HG03175 (cell line): ENCODE results near the gene PCDH11X.
"Not testable (repeated sequence)": the region's sequence is repeated elsewhere in the genome, so short reads cannot be mapped to it uniquely, and the experiment has no call there.

Experiments used
- ATAC-seq: cut with Tn5 transposase; IDR thresholded peaks from one replicate; pipeline ENCODE4 v1.9.1; 2021; ENCODE audit warnings: mild to moderate bottlenecking, moderate library complexity; ENCODE audit not compliant: unreplicated experiment

PCDH11X gene, protein sequence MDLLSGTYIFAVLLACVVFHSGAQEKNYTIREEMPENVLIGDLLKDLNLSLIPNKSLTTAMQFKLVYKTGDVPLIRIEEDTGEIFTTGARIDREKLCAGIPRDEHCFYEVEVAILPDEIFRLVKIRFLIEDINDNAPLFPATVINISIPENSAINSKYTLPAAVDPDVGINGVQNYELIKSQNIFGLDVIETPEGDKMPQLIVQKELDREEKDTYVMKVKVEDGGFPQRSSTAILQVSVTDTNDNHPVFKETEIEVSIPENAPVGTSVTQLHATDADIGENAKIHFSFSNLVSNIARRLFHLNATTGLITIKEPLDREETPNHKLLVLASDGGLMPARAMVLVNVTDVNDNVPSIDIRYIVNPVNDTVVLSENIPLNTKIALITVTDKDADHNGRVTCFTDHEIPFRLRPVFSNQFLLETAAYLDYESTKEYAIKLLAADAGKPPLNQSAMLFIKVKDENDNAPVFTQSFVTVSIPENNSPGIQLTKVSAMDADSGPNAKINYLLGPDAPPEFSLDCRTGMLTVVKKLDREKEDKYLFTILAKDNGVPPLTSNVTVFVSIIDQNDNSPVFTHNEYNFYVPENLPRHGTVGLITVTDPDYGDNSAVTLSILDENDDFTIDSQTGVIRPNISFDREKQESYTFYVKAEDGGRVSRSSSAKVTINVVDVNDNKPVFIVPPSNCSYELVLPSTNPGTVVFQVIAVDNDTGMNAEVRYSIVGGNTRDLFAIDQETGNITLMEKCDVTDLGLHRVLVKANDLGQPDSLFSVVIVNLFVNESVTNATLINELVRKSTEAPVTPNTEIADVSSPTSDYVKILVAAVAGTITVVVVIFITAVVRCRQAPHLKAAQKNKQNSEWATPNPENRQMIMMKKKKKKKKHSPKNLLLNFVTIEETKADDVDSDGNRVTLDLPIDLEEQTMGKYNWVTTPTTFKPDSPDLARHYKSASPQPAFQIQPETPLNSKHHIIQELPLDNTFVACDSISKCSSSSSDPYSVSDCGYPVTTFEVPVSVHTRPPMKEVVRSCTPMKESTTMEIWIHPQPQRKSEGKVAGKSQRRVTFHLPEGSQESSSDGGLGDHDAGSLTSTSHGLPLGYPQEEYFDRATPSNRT (N-terminal part only)

DNA sequence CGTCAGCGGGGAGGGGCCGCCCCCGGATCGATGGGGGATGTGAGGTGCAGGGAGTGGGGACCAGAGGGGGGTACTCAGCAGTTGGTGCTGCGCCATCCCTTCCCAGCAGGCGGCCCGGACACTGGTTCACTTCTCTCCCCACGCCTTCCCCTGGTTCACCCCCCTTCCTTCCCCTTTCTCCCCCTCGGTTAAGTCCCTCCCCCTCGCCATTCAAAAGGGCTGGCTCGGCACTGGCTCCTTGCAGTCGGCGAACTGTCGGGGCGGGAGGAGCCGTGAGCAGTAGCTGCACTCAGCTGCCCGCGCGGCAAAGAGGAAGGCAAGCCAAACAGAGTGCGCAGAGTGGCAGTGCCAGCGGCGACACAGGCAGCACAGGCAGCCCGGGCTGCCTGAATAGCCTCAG lies at the start of gene PCDH11X:
PCDH11X (plus strand) TSS at position 241 of the 400 bp plus-strand sequence. CDS start 56,130 bp downstream, outside the sequence.
- ATAC-seq = not testable (repeated sequence)

DNA sequence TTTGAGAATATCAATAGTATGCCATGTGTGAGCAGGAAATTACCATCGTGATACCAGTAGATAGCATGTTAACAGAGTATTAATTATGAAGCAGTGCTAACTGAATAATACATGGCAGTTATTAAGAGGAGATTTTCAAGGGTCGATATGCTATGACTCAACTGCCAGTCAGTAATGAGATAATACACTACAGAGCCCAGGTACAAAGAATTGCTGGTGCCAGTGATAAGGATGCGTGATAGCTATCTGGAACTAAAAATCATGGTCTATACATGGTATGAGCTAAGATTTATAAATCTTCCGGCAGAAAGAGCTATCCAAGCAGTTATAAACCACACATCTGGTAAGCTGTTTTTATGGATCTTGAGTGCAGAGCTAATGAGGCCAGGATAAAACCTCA lies 31.7 kb upstream of the PCDH11X start:
- not testable (repeated sequence) for ATAC-seq

DNA sequence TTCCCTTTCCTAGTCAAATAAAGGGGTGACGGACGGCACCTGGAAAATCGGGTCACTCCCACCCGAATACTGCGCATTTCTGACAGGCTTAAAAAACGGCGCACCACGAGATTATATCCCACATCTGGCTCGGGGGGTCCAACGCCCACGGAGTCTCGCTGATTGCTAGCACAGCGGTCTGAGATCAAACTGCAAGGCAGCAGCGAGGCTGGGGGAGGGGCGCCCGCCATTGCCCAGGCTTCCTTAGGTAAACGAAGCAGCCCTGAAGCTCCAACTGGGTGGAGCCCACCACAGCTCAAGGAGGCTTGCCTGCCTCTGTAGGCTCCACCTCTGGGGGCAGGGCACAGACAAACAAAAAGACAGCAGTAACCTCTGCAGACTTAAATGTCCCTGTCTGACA lies 26.2 kb upstream of the PCDH11X start:
- not testable (repeated sequence) for ATAC-seq

DNA sequence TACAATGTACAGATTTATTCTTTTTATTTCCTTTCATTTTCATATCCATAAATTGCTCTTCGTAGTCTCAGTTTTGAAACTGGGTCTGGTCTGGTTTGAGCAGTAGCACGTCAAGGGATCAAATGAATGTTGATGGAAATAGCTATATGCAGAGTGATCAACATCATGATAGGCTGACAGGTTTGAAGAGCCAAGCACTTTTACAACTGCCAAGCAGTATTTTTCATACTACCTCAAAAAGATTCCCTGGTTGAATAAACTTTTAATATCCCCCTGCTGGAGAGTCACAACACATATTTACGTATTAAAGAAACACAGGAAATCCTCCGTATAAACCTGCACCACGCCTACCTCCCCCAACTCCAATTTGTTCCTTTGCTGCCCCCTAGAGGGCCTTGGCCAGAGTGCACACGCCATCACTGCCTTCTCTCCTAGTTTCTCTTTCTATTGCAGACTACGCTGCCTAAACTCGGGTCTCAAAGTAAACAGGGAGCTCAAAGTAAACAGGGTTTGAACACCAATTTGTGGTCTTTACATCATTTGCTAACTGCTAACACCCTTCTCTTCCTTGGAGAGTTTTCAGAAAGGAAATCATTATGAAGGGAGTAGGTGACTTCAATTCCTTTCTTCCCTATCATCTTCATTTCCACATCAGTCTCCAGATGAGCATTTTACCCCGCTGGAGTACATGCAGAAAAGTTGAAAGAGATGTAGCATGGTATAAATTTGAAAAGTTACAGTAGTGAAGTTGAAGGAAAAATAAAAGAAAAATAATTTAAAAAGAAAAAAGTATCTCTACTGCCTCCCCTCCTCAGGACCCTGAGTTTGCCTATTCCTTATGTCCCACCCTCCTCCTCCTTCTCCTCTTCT lies 8.3 kb upstream of the PCDH11X start:
- peak; percentile 100 for ATAC-seq

DNA sequence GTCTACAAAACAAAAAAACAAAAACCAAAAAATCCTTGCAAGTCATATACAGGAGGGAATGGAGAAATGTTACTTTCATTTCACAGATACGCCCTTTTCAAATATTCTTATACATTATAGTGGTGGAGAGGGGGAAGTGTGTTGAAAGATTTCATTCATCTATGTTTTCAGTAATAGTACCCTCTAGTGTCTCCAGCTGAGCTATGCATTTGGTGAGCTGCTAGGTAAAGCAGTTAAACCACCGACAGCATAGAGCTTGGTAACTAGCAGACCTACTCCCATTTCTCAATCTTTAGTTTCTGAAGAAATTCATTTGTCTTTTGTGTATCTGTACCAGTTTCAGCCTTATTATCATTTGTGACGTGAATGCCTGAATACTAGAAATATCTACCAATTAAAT lies 5.2 kb upstream of the PCDH11X start:
- not testable (repeated sequence) for ATAC-seq

DNA sequence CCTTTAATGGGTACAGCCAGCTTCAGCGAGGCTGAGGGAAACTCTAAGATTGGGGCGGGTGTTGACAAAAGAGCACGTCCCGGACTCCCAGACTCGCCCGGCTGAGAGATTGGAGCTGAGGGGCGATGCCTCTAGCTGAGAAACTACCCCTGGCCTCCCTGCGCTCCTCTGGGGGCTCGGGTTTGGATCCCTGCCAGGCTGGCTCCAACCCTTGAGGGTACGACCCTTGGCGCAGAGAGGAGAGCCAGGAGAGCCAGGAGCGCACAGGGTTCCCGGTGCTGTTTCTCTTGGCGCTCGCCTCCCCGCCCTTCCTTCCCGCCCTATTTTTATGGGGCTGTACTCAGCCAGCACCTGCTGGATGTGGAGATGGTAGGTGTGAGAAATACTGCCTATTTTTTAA lies 833 bp downstream of the PCDH11X start:
- ATAC-seq = not testable (repeated sequence)

DNA sequence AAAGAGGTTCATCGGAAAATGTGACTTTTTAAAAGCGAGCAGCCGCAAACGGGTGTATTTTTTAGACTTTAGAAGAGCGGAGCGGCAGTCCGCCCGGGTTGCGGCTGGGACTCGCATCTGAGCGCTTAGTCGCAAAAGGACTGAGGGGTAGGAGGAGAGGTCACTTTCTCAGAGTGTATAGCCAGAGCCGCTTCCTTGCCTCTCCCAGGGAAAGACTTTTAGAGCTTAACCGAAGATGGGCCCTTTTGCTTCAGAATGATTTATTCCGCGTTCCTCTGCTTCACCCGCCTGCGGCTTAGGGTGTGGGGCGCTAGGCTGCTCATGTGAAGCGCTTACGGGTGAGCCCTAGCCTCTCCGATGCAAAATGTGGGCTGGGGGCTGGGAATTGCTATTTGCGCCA lies 1.5 kb downstream of the PCDH11X start:
- not testable (repeated sequence) for ATAC-seq

DNA sequence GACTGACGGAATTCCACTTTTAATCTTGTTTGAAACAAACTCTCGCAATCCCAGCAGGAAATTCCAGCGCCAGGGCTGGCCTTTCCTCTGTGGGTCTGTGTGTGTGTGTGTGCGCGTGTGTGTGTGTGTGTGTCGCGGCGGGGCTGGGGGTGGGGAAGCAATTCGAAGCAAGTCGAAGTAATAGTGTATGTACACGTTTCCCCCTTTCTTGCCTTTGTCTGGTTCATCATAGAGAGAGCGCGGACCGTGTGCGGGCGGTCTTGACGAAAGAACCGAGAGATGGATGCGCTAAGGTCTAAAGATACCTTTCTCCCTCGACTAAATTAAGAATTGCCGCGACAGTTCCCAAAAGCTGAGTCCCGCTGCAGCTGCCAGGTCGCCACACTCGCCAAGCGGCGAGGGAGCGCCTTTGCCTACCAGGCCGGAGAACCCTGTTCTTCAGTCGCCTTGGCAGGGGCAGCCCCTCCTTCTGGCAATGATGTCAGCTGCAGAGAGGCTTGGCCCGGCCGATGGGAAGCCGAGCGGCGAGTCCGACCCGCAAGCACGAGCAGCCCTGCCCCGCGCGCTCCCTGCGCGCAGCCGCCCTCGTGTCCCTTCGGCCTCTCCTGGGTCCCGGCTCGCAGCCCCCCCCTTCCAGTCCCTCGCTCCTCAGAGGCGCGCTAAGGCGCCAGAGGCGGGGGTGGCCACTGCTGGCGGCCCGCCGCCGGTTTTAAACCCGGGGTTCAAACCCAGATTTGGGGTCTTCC lies 2.6 kb downstream of the PCDH11X start:
- not testable (repeated sequence) for ATAC-seq

DNA sequence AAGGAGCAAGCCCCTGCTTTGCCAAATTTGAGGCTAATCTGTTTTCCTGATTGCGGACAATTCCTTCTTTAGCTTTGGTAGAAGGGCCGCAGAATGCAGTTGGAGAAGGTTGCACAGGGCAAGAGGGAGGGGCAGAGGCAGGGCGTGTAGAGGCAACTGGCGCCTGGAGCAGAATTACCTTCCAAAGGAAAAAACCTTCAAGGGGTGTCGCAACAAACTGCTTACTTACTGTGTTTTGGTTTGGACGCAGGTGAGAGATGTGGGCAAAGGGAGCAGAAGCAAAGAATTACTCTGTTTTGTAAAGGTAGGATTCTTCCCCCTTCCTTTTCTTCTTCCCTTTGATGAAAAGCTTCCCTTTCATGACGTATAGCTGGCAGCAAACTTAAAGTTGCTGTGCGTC lies 3.6 kb downstream of the PCDH11X start:
- not testable (repeated sequence) for ATAC-seq

DNA sequence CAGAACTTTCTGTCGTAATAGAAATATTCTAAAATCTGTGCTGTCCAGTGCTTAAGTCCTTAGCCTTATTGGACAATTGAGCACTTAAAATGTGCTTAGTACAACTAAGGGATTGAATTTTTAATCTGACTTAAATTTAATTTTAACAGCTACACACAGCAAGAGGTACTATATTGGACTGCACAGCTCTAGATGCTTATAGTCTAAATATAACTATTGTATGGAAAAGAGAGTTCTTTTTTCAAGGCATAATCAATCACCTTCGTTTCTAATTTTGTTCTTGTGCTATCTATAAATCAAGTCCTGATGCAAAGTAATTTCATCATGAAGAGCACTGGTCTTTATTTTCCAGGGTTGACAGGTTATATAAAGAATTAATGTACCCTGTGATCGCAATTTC lies 38.4 kb downstream of the PCDH11X start:
- not testable (repeated sequence) for ATAC-seq

DNA sequence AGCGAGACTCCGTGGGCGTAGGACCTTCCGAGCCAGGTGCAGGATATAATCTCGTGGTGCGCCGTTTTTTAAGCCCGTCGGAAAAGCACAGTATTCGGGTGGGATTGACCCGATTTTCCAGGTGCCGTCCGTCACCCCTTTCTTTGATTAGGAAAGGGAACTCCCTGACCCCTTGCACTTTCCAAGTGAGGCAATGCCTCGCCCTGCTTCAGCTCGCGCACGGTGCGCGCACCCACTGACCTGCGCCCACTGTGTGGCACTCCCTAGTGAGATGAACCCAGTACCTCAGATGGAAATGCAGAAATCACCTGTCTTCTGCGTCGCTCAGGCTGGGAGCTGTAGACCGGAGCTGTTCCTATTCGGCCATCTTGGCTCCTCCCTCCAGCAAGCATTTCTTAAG lies 46.1 kb downstream of the PCDH11X start:
- not testable (repeated sequence) for ATAC-seq
